ENCODE results near the gene FAM241A.
"Not testable (repeated sequence)": the region's sequence is repeated elsewhere in the genome, so short reads cannot be mapped to it uniquely, and the experiment has no call there.

Gene FAM241A

GRCh38 chr4:112105201-112105969 lies 39.9 kb upstream of the FAM241A start:
- no peaks in the 10 kb centered on the region for H3K79me2 ChIP-seq (ENCODE audit: insufficient read depth, low read depth)
- no peak overlapping the region for H3K4me3 ChIP-seq (IDR thresholded peaks at IDR 0.05; ENCODE audit: insufficient read depth, low read depth, low read length)
- H3K4me2 ChIP-seq, result no peak overlapping the region
- no peak overlapping the region for H3K27ac ChIP-seq
- H3K9ac ChIP-seq, result no peak overlapping the region
- peaks cover 23% of the 10 kb centered on the region for H3K4me1 ChIP-seq (ENCODE audit: low read depth, poor library complexity, severe bottlenecking)
- no peaks in the 10 kb centered on the region for H3K36me3 ChIP-seq (ENCODE audit: insufficient read depth)
- no peak for TF ChIP-seq CTCF (conservative IDR thresholded peaks at IDR 0.05; ENCODE audit: low read depth, low read length)
- no peaks in the 10 kb centered on the region for H4K20me1 ChIP-seq (ENCODE audit: insufficient read depth)
- no peaks in the 10 kb centered on the region for H3K27me3 ChIP-seq (ENCODE audit: insufficient read depth, low read depth)
- no peak overlapping the region for H2AFZ ChIP-seq (ENCODE audit: low read depth)

GRCh38 chr4:112109360-112110058 lies 35.7 kb upstream of the FAM241A start:
- H3K4me2 ChIP-seq, result 0 out of 2 replicates have a peak overlapping the region, but pooled peaks have one; percentile 11
- H3K4me3 ChIP-seq (IDR thresholded peaks at IDR 0.05; ENCODE audit: insufficient read depth, low read depth, low read length), result no peak overlapping the region

GRCh38 chr4:112110059-112110425 lies 35.2 kb upstream of the FAM241A start:
- no peak overlapping the region for H3K9ac ChIP-seq
- H3K4me3 ChIP-seq (IDR thresholded peaks at IDR 0.05; ENCODE audit: insufficient read depth, low read depth, low read length), result no peak overlapping the region
- H3K4me1 ChIP-seq (ENCODE audit: low read depth, poor library complexity, severe bottlenecking), result peaks cover 26% of the 10 kb centered on the region
- H2AFZ ChIP-seq (ENCODE audit: low read depth), result peak overlapping the region; percentile 58
- no peaks in the 10 kb centered on the region for H3K79me2 ChIP-seq (ENCODE audit: insufficient read depth, low read depth)
- no peaks in the 10 kb centered on the region for H3K27me3 ChIP-seq (ENCODE audit: insufficient read depth, low read depth)
- 0 out of 2 replicates have a peak overlapping the region, but pooled peaks have one; percentile 11 for H3K4me2 ChIP-seq
- H4K20me1 ChIP-seq (ENCODE audit: insufficient read depth), result no peaks in the 10 kb centered on the region
- H3K27ac ChIP-seq, result no peak overlapping the region
- H3K36me3 ChIP-seq (ENCODE audit: insufficient read depth), result no peaks in the 10 kb centered on the region
- no peak for TF ChIP-seq CTCF (conservative IDR thresholded peaks at IDR 0.05; ENCODE audit: low read depth, low read length)

More at GRCh38 chr4:112109360-112110058, 35.7 kb upstream of the FAM241A start:
- Histone ChIP-seq H3K4me1 (ENCODE audit: low read depth, poor library complexity, severe bottlenecking) (peaks cover 26% of the 10 kb centered on the region), H3K9ac (no peak overlapping the region), H2AFZ (ENCODE audit: low read depth) (peak overlapping the region; percentile 58), H3K79me2 (ENCODE audit: insufficient read depth, low read depth) (no peaks in the 10 kb centered on the region), H4K20me1 (ENCODE audit: insufficient read depth) (no peaks in the 10 kb centered on the region), H3K36me3 (ENCODE audit: insufficient read depth) (no peaks in the 10 kb centered on the region), H3K27ac (no peak overlapping the region), H3K27me3 (ENCODE audit: insufficient read depth, low read depth) (no peaks in the 10 kb centered on the region)
- TF ChIP-seq CTCF (conservative IDR thresholded peaks at IDR 0.05; ENCODE audit: low read depth, low read length), result no peak

- no peak overlapping the region for H2AFZ ChIP-seq (ENCODE audit: low read depth)
- no peak overlapping the region for H3K9ac ChIP-seq
- no peaks in the 10 kb centered on the region for H3K36me3 ChIP-seq (ENCODE audit: insufficient read depth)
- H3K4me3 ChIP-seq (IDR thresholded peaks at IDR 0.05; ENCODE audit: insufficient read depth, low read depth, low read length), result no peak overlapping the region
- no peaks in the 10 kb centered on the region for H3K79me2 ChIP-seq (ENCODE audit: insufficient read depth, low read depth)
- no peaks in the 10 kb centered on the region for H4K20me1 ChIP-seq (ENCODE audit: insufficient read depth)
- peaks cover 22% of the 10 kb centered on the region for H3K4me1 ChIP-seq (ENCODE audit: low read depth, poor library complexity, severe bottlenecking)
- no peak overlapping the region for H3K4me2 ChIP-seq
- H3K27me3 ChIP-seq (ENCODE audit: insufficient read depth, low read depth), result no peaks in the 10 kb centered on the region
- H3K27ac ChIP-seq, result no peak overlapping the region
- no peak for TF ChIP-seq CTCF (conservative IDR thresholded peaks at IDR 0.05; ENCODE audit: low read depth, low read length)
Measured at GRCh38 chr4:112111306-112111705, 33.9 kb upstream of the FAM241A start.

GRCh38 chr4:112112095-112112494 lies 33.2 kb upstream of the FAM241A start:
- H3K4me3 ChIP-seq (IDR thresholded peaks at IDR 0.05; ENCODE audit: insufficient read depth, low read depth, low read length); H3K4me2 ChIP-seq: not testable (repeated sequence)
- peaks cover 22% of the 10 kb centered on the region for H3K4me1 ChIP-seq (ENCODE audit: low read depth, poor library complexity, severe bottlenecking)

More at GRCh38 chr4:112112095-112112494, 33.2 kb upstream of the FAM241A start:
- not testable (repeated sequence) for H3K27ac ChIP-seq; H2AFZ ChIP-seq (ENCODE audit: low read depth); H3K79me2 ChIP-seq (ENCODE audit: insufficient read depth, low read depth); H3K27me3 ChIP-seq (ENCODE audit: insufficient read depth, low read depth); H3K9ac ChIP-seq; H4K20me1 ChIP-seq (ENCODE audit: insufficient read depth); H3K36me3 ChIP-seq (ENCODE audit: insufficient read depth)

Measured in KMS-11 (cell line).